Muscle of leg (tissue), 11 donors: Measurements from ENCODE around the gene NFKB1. TPM values are rescaled to one million over a fixed set of nuclear protein-coding genes. Genes with fewer than 3 reads are reported as not detected.
"Not testable (repeated sequence)": the region's sequence is repeated elsewhere in the genome, so short reads cannot be mapped to it uniquely, and the experiment has no call there.

Source experiments
- DNase-seq: peaks from one replicate; pipeline ENCODE4 v3.0.0; 2013
- H3K27ac ChIP-seq: one replicate; pipeline ENCODE4 v1.5.1; 2013; ENCODE audit warnings: mild to moderate bottlenecking, low read length, control low read depth
- H3K27me3 ChIP-seq: one replicate; pipeline ENCODE4 v1.6.1; 2013; ENCODE audit warnings: low read length; ENCODE audit not compliant: control insufficient read depth, insufficient read depth
- H3K36me3 ChIP-seq: one replicate; pipeline ENCODE4 v1.6.1; 2013; ENCODE audit warnings: low read length; ENCODE audit not compliant: control insufficient read depth, insufficient read depth
- H3K4me1 ChIP-seq: one replicate; pipeline ENCODE4 v1.6.1; 2013; ENCODE audit warnings: low read length; ENCODE audit not compliant: control insufficient read depth, insufficient read depth
- H3K4me3 ChIP-seq: one replicate; pipeline ENCODE4 v1.5.1; 2013; ENCODE audit warnings: low read length, control low read depth
- H3K9me3 ChIP-seq: replicated peaks from 2 replicates; pipeline ENCODE4 v1.6.1; 2013; ENCODE audit warnings: low read depth, low read length; ENCODE audit not compliant: control insufficient read depth
- WGBS: methylation state at CpG from one replicate; pipeline ENCODE4 v1.1.5; 2013; ENCODE audit warnings: missing lambda C conversion rate; ENCODE audit not compliant: insufficient coverage; 5-methylcytosine and 5-hydroxymethylcytosine counted together
- polyA plus RNA-seq, 8 donors: library from polyadenylated mRNA; unstranded; fragments of 120-200 nt; gene quantifications; one replicate each; pipeline versions ENCODE4 v1.2.1 to v1.2.3, GENCODE V29; 2013; ENCODE audit warnings: inconsistent platforms in 1 of 8, low replicate concordance in 1 of 8; ENCODE audit not compliant: insufficient read length in 8 of 8, insufficient read depth in 1 of 8
- total RNA-seq: library from RNA; stranded (reverse); fragments of 120-200 nt; gene quantifications from one replicate; pipeline ENCODE4 v1.2.4, GENCODE V29; 2013

NFKB1 gene
- total and polyA plus RNA-seq, 9 donors, result 16.4 to 26.2 (median 19.5) TPM

- Histone ChIP-seq H3K9me3 (no peaks in the 10 kb centered on the region), H3K36me3 (peaks cover 4% of the 10 kb centered on the region), H3K4me3 (no peak overlapping the region), H3K27me3 (no peaks in the 10 kb centered on the region), H3K27ac (no peak overlapping the region), H3K4me1 (no peaks in the 10 kb centered on the region)
- WGBS, result no CpG with 5 or more reads among the region's 5 CpGs
- no peak for DNase-seq
Measured at GRCh38 chr4:102560115-102560514, 59.0 kb downstream of the NFKB1 start.

- no peaks in the 10 kb centered on the region for H3K9me3 ChIP-seq
- WGBS, result no CpG with 5 or more reads among the region's 4 CpGs
- H3K27me3 ChIP-seq, result no peaks in the 10 kb centered on the region
- no peak for DNase-seq
- H3K4me3 ChIP-seq, result no peak overlapping the region
- H3K36me3 ChIP-seq, result peaks cover 4% of the 10 kb centered on the region
- H3K27ac ChIP-seq, result no peak overlapping the region
- H3K4me1 ChIP-seq, result no peaks in the 10 kb centered on the region
Measured at GRCh38 chr4:102560571-102561341, 59.6 kb downstream of the NFKB1 start.

- no CpG with 5 or more reads among the region's 1 CpG for WGBS
- Histone ChIP-seq H3K27ac (no peak overlapping the region), H3K4me1 (no peaks in the 10 kb centered on the region), H3K4me3 (no peak overlapping the region), H3K27me3 (no peaks in the 10 kb centered on the region), H3K36me3 (peaks cover 8% of the 10 kb centered on the region), H3K9me3 (no peaks in the 10 kb centered on the region)
- DNase-seq, result no peak
Measured at GRCh38 chr4:102563000-102563399, 61.8 kb downstream of the NFKB1 start.

- DNase-seq, result no peak
- Histone ChIP-seq H3K9me3 (no peaks in the 10 kb centered on the region), H3K4me1 (no peaks in the 10 kb centered on the region), H3K4me3 (no peak overlapping the region), H3K27ac (no peak overlapping the region), H3K36me3 (peaks cover 8% of the 10 kb centered on the region), H3K27me3 (no peaks in the 10 kb centered on the region)
- WGBS, result 83% methylated on average over 1 of the region's 4 CpGs
Measured at GRCh38 chr4:102564399-102565059, 63.4 kb downstream of the NFKB1 start.

GRCh38 chr4:102565696-102566095 lies 64.5 kb downstream of the NFKB1 start:
- no peak for DNase-seq
- 67% methylated on average over 1 of the region's 2 CpGs for WGBS
- Histone ChIP-seq H3K4me3 (no peak overlapping the region), H3K9me3 (no peaks in the 10 kb centered on the region), H3K27ac (no peak overlapping the region), H3K27me3 (no peaks in the 10 kb centered on the region), H3K4me1 (no peaks in the 10 kb centered on the region), H3K36me3 (peaks cover 8% of the 10 kb centered on the region)

- H3K36me3 ChIP-seq, result peaks cover 8% of the 10 kb centered on the region
- H3K27ac ChIP-seq, result no peak overlapping the region
- H3K27me3 ChIP-seq, result no peaks in the 10 kb centered on the region
- DNase-seq, result no peak
- no peak overlapping the region for H3K4me3 ChIP-seq
- H3K9me3 ChIP-seq, result no peaks in the 10 kb centered on the region
- H3K4me1 ChIP-seq, result no peaks in the 10 kb centered on the region
Measured at GRCh38 chr4:102566426-102566825, 65.3 kb downstream of the NFKB1 start.

- no CpG with 5 or more reads among the region's 1 CpG for WGBS
Measured at GRCh38 chr4:102567427-102567826, 66.3 kb downstream of the NFKB1 start.

GRCh38 chr4:102569200-102569599 lies 68.0 kb downstream of the NFKB1 start:
- no peak overlapping the region for H3K27ac ChIP-seq
- no CpG with 5 or more reads among the region's 2 CpGs for WGBS
- H3K4me3 ChIP-seq, result no peak overlapping the region
- H3K27me3 ChIP-seq, result no peaks in the 10 kb centered on the region
- no peaks in the 10 kb centered on the region for H3K9me3 ChIP-seq
- no peaks in the 10 kb centered on the region for H3K4me1 ChIP-seq
- DNase-seq, result no peak
- H3K36me3 ChIP-seq, result peaks cover 4% of the 10 kb centered on the region

More at GRCh38 chr4:102567427-102567826, 66.3 kb downstream of the NFKB1 start:
- Histone ChIP-seq H3K36me3 (peaks cover 4% of the 10 kb centered on the region), H3K9me3 (no peaks in the 10 kb centered on the region), H3K27me3 (no peaks in the 10 kb centered on the region), H3K27ac (no peak overlapping the region), H3K4me3 (no peak overlapping the region), H3K4me1 (no peaks in the 10 kb centered on the region)
- DNase-seq, result no peak

- H3K36me3 ChIP-seq, H3K4me1 ChIP-seq, H3K27me3 ChIP-seq, H3K27ac ChIP-seq, DNase-seq, H3K9me3 ChIP-seq, H3K4me3 ChIP-seq: not testable (repeated sequence)
- WGBS, result no CpG with 5 or more reads among the region's 1 CpG
Measured at GRCh38 chr4:102570211-102570610, 69.1 kb downstream of the NFKB1 start.

GRCh38 chr4:102572452-102572851 lies 71.3 kb downstream of the NFKB1 start:
- Histone ChIP-seq H3K27me3 (no peaks in the 10 kb centered on the region), H3K4me1 (no peaks in the 10 kb centered on the region), H3K27ac (no peak overlapping the region), H3K36me3 (peaks cover 5% of the 10 kb centered on the region), H3K9me3 (no peaks in the 10 kb centered on the region), H3K4me3 (no peak overlapping the region)
- WGBS, result no CpG with 5 or more reads among the region's 3 CpGs
- no peak for DNase-seq
